ENCODE measurements around the gene NIBAN1. TPM values are rescaled to one million over a fixed set of nuclear protein-coding genes. Genes with fewer than 3 reads are reported as not detected.
"Not testable (repeated sequence)": the region's sequence is repeated elsewhere in the genome, so short reads cannot be mapped to it uniquely, and the experiment has no call there.

Gene NIBAN1
- total RNA-seq, 1 donor from 2014 or later: 33.3 TPM

- Histone ChIP-seq H3K27me3 (no peaks in the 10 kb centered on the region), H3K9me3 (no peaks in the 10 kb centered on the region), H3K4me1 (peaks cover 8% of the 10 kb centered on the region), H3K27ac (no peak overlapping the region), H3K36me3 (no peaks in the 10 kb centered on the region), H3K4me3 (no peak overlapping the region)
- DNase-seq (no peak), ATAC-seq (no peak)
- no peak for TF ChIP-seq CTCF (IDR thresholded peaks at IDR 0.05)
- intact Hi-C loops (cut with DNase I): no loop called here
Observed at GRCh38 chr1:184959626-184960025, 14.7 kb downstream of the NIBAN1 start.

- Histone ChIP-seq H3K4me1 (peaks cover 16% of the 10 kb centered on the region), H3K9me3 (no peaks in the 10 kb centered on the region), H3K36me3 (no peaks in the 10 kb centered on the region), H3K27me3 (no peaks in the 10 kb centered on the region), H3K4me3 (no peak overlapping the region), H3K27ac (no peak overlapping the region)
- no peak for TF ChIP-seq CTCF (IDR thresholded peaks at IDR 0.05)
- ATAC-seq: no peak
- DNase-seq: no peak
- intact Hi-C loops (cut with DNase I): no loop called here
Observed at GRCh38 chr1:184958554-184959353, 15.6 kb downstream of the NIBAN1 start.

GRCh38 chr1:184957901-184958300, 16.4 kb downstream of the NIBAN1 start:
- intact Hi-C loops (cut with DNase I); H3K27ac ChIP-seq; H3K4me3 ChIP-seq; ATAC-seq; H3K27me3 ChIP-seq; H3K36me3 ChIP-seq; H3K9me3 ChIP-seq; DNase-seq: not testable (repeated sequence)
- peaks cover 18% of the 10 kb centered on the region for H3K4me1 ChIP-seq

- no peak for TF ChIP-seq CTCF (IDR thresholded peaks at IDR 0.05)
- Histone ChIP-seq H3K9me3 (no peaks in the 10 kb centered on the region), H3K36me3 (no peaks in the 10 kb centered on the region), H3K4me1 (peaks cover 18% of the 10 kb centered on the region), H3K27ac (no peak overlapping the region), H3K27me3 (no peaks in the 10 kb centered on the region), H3K4me3 (no peak overlapping the region)
- no peak for ATAC-seq
- intact Hi-C loops (cut with DNase I): no loop called here
- DNase-seq: no peak
Observed at GRCh38 chr1:184956999-184957700, 17.2 kb downstream of the NIBAN1 start.

- H3K4me3 ChIP-seq: no peak overlapping the region
- intact Hi-C loops (cut with DNase I): no loop called here
Observed at GRCh38 chr1:184954232-184954995, 19.9 kb downstream of the NIBAN1 start.

More at GRCh38 chr1:184954232-184954995, 19.9 kb downstream of the NIBAN1 start:
- Histone ChIP-seq H3K27me3 (no peaks in the 10 kb centered on the region), H3K4me1 (peaks cover 14% of the 10 kb centered on the region), H3K36me3 (no peaks in the 10 kb centered on the region), H3K27ac (no peak overlapping the region), H3K9me3 (no peaks in the 10 kb centered on the region)
- DNase-seq: no peak
- TF ChIP-seq CTCF (IDR thresholded peaks at IDR 0.05): no peak
- no peak for ATAC-seq

Data from upper lobe of right lung (tissue), 1 donor.